Ramos (cell line): ENCODE results near the gene G3BP2.
"Not testable (repeated sequence)": the region's sequence is repeated elsewhere in the genome, so short reads cannot be mapped to it uniquely, and the experiment has no call there.

Experiments
- in situ Hi-C: fragments of 300-500 bp; cut with MboI; formaldehyde crosslinking; loops from one replicate; pipeline ENCODE4 v1.14.3; 2022; ENCODE audit warnings: low sequenced_read_pairs; ENCODE audit not compliant: unreplicated experiment

The G3BP2 gene

DNA sequence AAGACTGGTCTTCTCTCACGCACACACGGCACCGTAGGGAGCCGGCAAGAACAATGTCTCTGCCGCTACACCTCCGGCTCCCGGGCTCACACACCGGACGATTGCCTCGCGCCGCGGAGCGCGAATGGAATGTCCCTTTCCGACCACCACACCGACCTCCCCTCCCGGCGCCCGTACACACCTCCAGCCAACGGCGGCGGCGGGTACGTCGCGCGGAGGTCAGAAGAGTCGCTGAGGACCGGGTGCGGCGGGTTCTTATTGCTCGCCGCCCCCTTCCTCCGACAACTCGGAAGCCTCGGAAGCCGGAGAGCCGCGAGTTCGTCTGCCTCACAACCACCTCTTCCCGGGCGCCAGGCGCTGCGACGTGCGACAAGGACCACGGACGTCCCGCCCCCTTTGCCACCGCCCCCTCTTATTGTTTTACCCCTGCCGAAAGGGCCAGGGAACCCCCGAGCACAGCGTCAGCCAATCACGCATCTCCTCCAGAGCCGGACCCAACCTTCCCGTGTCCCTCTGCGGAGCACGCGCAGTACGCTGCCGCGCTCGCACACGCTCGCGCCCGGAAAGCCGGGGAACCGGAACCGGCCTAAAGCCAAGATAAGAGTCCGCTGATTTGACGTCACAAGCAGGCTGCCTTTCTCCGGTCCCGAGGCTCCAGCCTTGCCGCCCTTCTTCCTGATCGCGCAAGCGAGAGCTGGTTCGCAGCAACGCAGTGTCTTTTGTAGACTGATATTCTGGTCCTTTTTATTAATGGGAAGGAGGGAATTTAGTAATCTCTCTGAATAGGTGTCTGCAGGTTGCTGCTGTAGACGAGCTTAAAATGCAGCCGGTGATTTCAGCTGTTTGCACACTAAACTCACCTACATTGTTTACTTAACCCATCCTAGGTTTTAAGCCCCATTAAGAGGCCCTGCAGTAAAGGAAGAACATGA is at the start of gene G3BP2:
Gene G3BP2 (minus strand): TSS at position 385 of the 932 bp plus-strand sequence. CDS start 11,386 bp downstream, outside the sequence.
- in situ Hi-C loops = no loop called here

DNA sequence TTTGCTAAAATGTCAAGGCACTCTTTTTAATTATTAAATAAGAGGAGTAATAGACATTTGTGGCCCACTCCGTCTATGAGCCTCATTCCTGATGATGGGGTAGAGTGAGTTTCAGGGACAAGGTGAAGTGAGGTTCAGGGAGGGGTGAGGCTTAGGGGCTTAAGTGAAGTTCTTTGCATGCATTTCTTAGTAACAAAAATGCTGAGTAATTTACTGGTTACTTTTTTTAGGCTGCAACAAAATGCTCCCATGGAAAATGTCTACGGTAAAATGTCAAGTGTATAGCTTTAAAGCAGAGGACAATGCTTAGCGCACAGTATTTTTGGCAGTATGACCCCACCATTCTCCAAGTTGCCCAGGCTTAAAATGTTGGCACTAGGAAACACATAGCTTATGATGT is 49.2 kb upstream of the G3BP2 start:
- in situ Hi-C loops = no loop called here

DNA sequence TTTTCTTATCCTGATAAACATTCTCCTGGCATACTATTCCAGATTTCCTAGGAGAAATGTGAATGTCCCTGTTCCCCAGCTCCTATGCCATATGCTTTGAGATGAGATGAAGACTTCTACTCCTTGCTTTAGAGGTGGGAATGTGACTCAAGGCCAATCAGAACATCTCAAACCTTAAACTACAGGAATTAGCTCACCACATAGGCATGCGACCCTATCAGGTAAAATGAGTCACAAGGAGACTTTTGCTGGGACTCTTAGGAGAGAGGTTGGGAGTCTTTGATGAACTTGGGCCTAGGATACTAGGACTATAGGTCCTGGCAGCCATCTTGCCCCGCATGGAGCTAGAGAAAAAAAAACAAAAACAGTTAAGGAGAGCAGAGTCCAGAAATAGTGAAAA is 45.3 kb upstream of the G3BP2 start:
- in situ Hi-C loops = no loop called here

GRCh38 chr4:75717408-75717807 is 44.2 kb upstream of the G3BP2 start:
- in situ Hi-C loops = no loop called here

DNA sequence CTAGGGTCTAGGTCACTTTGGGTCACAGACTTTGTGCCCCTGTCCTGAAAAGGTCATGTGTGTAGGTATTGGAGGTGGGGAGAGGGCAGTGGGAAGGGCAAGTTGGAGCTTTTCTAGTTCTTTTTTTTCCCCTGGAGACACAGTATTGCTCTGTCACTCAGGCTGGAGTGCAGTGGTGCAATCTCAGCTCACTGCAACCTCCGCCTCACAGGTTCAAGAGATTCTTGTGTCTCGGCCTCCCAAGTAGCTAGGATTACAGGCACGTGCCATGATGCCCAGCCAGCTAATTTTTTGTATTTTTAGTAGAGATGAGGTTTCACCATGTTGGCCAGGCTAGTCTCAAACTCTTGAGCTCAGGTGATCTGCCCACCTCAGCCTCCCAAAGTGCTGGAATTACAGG is 42.8 kb upstream of the G3BP2 start:
- in situ Hi-C loops = not testable (repeated sequence)

GRCh38 chr4:75715105-75715799 is 42.0 kb upstream of the G3BP2 start:
- in situ Hi-C loops = no loop called here

GRCh38 chr4:75714704-75715103 is 41.5 kb upstream of the G3BP2 start:
- in situ Hi-C loops = no loop called here

GRCh38 chr4:75714011-75714410 is 40.8 kb upstream of the G3BP2 start:
- in situ Hi-C loops = no loop called here

GRCh38 chr4:75710246-75710645 is 37.0 kb upstream of the G3BP2 start:
- in situ Hi-C loops = no loop called here

GRCh38 chr4:75708218-75708691 is 35.0 kb upstream of the G3BP2 start:
- in situ Hi-C loops = no loop called here

GRCh38 chr4:75705198-75705977 is 32.2 kb upstream of the G3BP2 start:
- in situ Hi-C loops = no loop called here

- in situ Hi-C loops = no loop called here
Measured at GRCh38 chr4:75702919-75703411, 29.8 kb upstream of the G3BP2 start.

DNA sequence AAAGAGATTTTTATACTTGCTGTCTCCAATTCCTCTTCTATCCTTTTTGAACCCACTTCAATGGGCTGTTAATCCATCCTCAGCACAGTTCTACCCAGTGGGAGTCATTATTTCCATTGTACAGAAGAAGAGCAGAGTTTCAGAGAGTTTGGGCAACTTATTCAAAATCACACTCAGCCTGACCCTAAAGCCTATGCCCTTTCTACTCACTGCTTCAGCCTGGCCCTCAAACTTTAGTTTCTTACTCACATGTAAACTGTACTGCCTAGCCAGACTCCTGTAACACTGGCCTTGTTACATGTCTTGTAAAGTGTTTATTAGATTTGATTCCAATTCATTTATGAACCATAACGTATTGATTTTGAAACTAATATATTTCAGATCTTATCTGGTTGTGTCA is 26.1 kb upstream of the G3BP2 start:
- in situ Hi-C loops = no loop called here

DNA sequence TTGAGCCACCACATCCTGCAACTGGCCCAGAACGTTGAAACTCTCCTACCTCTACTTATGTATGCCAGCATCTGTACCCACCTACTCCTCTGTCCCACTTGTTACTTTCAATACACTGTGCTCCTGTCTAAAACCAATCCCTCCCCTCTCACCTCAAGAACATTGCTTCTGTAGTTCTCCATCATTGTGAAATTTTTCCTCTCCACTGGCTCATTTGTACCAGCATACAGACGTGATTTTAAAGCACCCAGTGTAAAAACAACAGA is 25.7 kb upstream of the G3BP2 start:
- in situ Hi-C loops = no loop called here

DNA sequence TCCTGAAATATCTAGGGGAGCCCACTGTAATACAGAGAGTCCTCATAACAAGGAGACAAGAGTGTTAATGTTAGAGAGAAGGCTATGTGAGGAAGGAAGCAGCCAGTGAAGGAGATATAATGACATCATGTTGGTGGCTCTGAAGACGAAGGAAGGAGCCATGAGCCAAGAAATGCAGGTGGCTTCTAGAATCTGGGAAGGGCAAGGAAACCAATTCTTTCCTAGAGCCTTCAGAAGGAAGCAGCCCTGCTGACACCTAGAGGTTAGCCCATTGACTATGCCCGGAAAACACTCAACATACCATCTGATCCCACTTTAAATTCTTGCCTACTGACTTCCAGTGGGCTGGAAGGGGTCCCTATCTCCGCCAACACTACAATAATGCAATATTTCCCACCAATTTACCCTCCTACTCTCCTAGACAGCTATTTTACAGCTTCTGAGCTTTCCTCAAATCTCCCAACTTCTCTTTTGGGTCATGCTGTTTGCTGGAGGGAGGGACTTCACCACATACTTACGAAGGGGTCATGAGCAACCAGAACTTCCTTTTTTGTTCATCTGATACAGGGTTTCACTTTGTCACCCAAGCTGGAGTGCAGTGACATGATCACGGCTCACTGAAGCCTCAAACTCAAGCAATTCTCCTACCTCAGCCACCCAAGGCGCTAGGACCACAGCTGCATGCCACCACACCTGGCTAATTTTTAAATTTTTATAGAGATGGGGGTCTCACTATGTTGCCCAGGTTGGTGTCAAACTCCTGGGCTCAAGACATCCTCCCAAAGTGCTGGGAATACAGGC is 25.2 kb upstream of the G3BP2 start:
- in situ Hi-C loops = no loop called here

- in situ Hi-C loops = no loop called here
Measured at GRCh38 chr4:75696581-75696980, 23.4 kb upstream of the G3BP2 start.

DNA sequence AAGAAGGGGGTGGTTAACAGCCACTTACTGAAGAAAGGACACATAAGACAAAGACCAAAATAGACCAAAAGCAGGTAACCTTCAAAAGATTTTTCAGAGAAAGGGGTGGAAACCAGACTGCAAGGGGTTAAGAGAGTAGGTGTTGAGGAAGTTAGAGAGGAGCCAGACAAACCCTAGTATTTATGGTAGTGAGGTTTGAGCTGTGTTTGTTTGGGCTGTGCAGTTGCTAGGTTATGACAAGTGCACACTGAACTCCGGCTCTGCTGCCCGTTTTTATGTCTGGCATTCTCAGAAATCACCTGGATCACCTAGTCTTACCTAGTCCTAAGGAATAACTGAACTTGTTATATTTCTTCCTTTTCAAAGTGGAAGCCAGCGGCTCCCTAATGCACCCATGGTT is 22.9 kb upstream of the G3BP2 start:
- in situ Hi-C loops = no loop called here

DNA sequence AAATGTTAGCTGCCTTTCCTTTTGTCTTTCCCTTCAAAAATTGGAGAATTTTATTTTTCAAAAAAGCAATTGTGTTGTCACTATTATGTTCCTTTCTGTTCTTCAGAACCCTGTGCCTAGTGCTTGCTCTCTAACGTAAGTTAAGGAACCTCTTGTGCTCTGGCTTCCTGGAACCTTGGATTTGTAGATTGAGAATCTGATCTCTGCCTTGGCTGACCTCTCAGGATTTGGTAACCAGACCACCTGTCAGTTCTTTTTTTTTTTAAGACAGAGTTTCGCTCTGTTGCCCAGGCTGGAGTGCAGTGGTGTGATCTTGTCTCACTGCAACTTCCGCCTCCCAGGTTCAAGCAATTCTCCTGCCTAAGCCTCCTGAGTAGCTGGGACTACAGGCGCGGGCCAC is 18.9 kb upstream of the G3BP2 start:
- in situ Hi-C loops = not testable (repeated sequence)

GRCh38 chr4:75687125-75687524 is 13.9 kb upstream of the G3BP2 start:
- in situ Hi-C loops = not testable (repeated sequence)

GRCh38 chr4:75686346-75686745 is 13.1 kb upstream of the G3BP2 start:
- in situ Hi-C loops = no loop called here
